HEK293T (cell line): ENCODE data around the gene HEG1.

Source experiments
- CTCF ChIA-PET: fragments of 350-600 bp; formaldehyde crosslinking; extraction: SDS; loops from one replicate; lab custom pipeline; 2021; ENCODE audit warnings: antibody characterized with exemption, inconsistent platforms; lab: Yijun Ruan, JAX
- POLR2A ChIA-PET: fragments of 350-600 bp; formaldehyde crosslinking; extraction: SDS; loops from one replicate; lab custom pipeline; 2020; ENCODE audit warnings: antibody characterized with exemption, inconsistent platforms; lab: Yijun Ruan, JAX
- DNase-seq: peaks from one replicate; pipeline ENCODE4 v3.0.0; 2012; ENCODE audit warnings: mixed read lengths; ENCODE audit errors: extremely low spot score
- ARNT ChIP-seq: fragments of 450-650 bp; IDR thresholded peaks from 2 replicates; pipeline ENCODE4 v1.6.1; 2017; ENCODE audit warnings: mild to moderate bottlenecking
- BHLHE40 ChIP-seq: fragments of 450-650 bp; IDR thresholded peaks from 2 replicates; pipeline ENCODE4 v1.6.1; 2016; ENCODE audit warnings: mild to moderate bottlenecking, moderate library complexity, borderline replicate concordance
- CTBP1 ChIP-seq: fragments of 450-650 bp; IDR thresholded peaks from 2 replicates; pipeline ENCODE4 v1.6.1; 2016; ENCODE audit warnings: borderline replicate concordance
- ELF4 ChIP-seq: fragments of 450-650 bp; IDR thresholded peaks from 2 replicates; pipeline ENCODE4 v1.6.1; 2017; ENCODE audit warnings: antibody characterized with exemption
- FOXA1 ChIP-seq: fragments of 450-650 bp; IDR thresholded peaks from 2 replicates; pipeline ENCODE4 v1.6.1; 2016; ENCODE audit warnings: mild to moderate bottlenecking
- FOXK2 ChIP-seq: fragments of 450-650 bp; IDR thresholded peaks from 2 replicates; pipeline ENCODE4 v1.6.1; 2016; ENCODE audit warnings: mild to moderate bottlenecking
- FOXM1 ChIP-seq: fragments of 450-650 bp; IDR thresholded peaks from 2 replicates; pipeline ENCODE4 v1.6.1; 2017; ENCODE audit warnings: mild to moderate bottlenecking, borderline replicate concordance
- HDGF ChIP-seq: fragments of 450-650 bp; IDR thresholded peaks from 2 replicates; pipeline ENCODE4 v1.6.1; 2017; ENCODE audit warnings: antibody characterized with exemption, borderline replicate concordance
- L3MBTL2 ChIP-seq: fragments of 450-650 bp; conservative IDR thresholded peaks from 2 replicates; pipeline ENCODE4 v1.6.1; 2016; ENCODE audit warnings: mild to moderate bottlenecking
- LEF1 ChIP-seq: fragments of 450-650 bp; IDR thresholded peaks from 2 replicates; pipeline ENCODE4 v1.6.1; 2017; ENCODE audit warnings: mild to moderate bottlenecking, borderline replicate concordance
- NFRKB ChIP-seq: fragments of 450-650 bp; IDR thresholded peaks from 2 replicates; pipeline ENCODE4 v1.6.1; 2016; ENCODE audit warnings: mild to moderate bottlenecking, moderate library complexity
- PKNOX1 ChIP-seq: fragments of 450-650 bp; IDR thresholded peaks from 2 replicates; pipeline ENCODE4 v1.6.1; 2016
- SP1 ChIP-seq: fragments of 450-650 bp; IDR thresholded peaks from 2 replicates; pipeline ENCODE4 v1.6.1; 2017
- SUZ12 ChIP-seq: fragments of 450-650 bp; IDR thresholded peaks from 2 replicates; pipeline ENCODE4 v1.6.1; 2016; ENCODE audit warnings: mild to moderate bottlenecking
- TARDBP ChIP-seq: fragments of 450-650 bp; IDR thresholded peaks from 2 replicates; pipeline ENCODE4 v1.6.1; 2016
- ZNF384 ChIP-seq: fragments of 450-650 bp; IDR thresholded peaks from 2 replicates; pipeline ENCODE4 v1.6.1; 2016

HEG1 gene

GRCh38 chr3:125019271-125019670, 36.5 kb downstream of the HEG1 start:
- ChIA-PET POLR2A (no interaction called here), CTCF (no interaction called here)
- TF ChIP-seq TARDBP = no peak
- TF ChIP-seq CTBP1 = no peak
- TF ChIP-seq ZNF384 = no peak
- TF ChIP-seq LEF1 = no peak
- TF ChIP-seq FOXM1 = no peak
- no peak for TF ChIP-seq L3MBTL2
- TF ChIP-seq BHLHE40 = no peak
- no peak for TF ChIP-seq NFRKB
- no peak for TF ChIP-seq FOXK2
- TF ChIP-seq ELF4 = no peak
- TF ChIP-seq FOXA1 = no peak
- no peak for TF ChIP-seq HDGF
- no peak for DNase-seq

- POLR2A ChIA-PET = no interaction called here
Observed at GRCh38 chr3:125017406-125017805, 38.4 kb downstream of the HEG1 start.

GRCh38 chr3:125014570-125015179, 41.1 kb downstream of the HEG1 start:
- POLR2A ChIA-PET = no interaction called here
- no peak for DNase-seq
- CTCF ChIA-PET = no interaction called here
- TF ChIP-seq ZNF384 (no peak), L3MBTL2 (no peak), SUZ12 (no peak), PKNOX1 (no peak), BHLHE40 (no peak), HDGF (no peak), CTBP1 (no peak), TARDBP (no peak), SP1 (no peak), FOXK2 (no peak)

More at GRCh38 chr3:125017406-125017805, 38.4 kb downstream of the HEG1 start:
- no peak for DNase-seq
- TF ChIP-seq CTBP1 (no peak), HDGF (no peak), PKNOX1 (no peak), BHLHE40 (no peak), SUZ12 (no peak), ZNF384 (no peak), ARNT (no peak), TARDBP (no peak), LEF1 (no peak), L3MBTL2 (no peak), FOXK2 (no peak), NFRKB (no peak), SP1 (no peak), FOXA1 (no peak), ELF4 (no peak), FOXM1 (no peak)
- CTCF ChIA-PET = no interaction called here

GRCh38 chr3:125013095-125013494, 42.7 kb downstream of the HEG1 start:
- TF ChIP-seq FOXA1 (no peak), FOXK2 (no peak), FOXM1 (no peak), SUZ12 (no peak), HDGF (no peak), ARNT (no peak), CTBP1 (no peak), BHLHE40 (no peak), ELF4 (no peak), L3MBTL2 (no peak)
- no peak for DNase-seq
- CTCF ChIA-PET = no interaction called here
- POLR2A ChIA-PET = no interaction called here

GRCh38 chr3:125011941-125012340, 43.9 kb downstream of the HEG1 start:
- DNase-seq = no peak
- TF ChIP-seq ZNF384 (no peak), PKNOX1 (no peak), FOXK2 (no peak), CTBP1 (no peak), TARDBP (no peak), ELF4 (no peak), SP1 (no peak), SUZ12 (no peak), FOXA1 (no peak), L3MBTL2 (no peak), LEF1 (no peak), BHLHE40 (no peak), ARNT (no peak), FOXM1 (no peak), NFRKB (no peak)
- ChIA-PET POLR2A (no interaction called here), CTCF (no interaction called here)

- CTCF ChIA-PET = no interaction called here
Observed at GRCh38 chr3:125010393-125010792, 45.4 kb downstream of the HEG1 start.

More at GRCh38 chr3:125010393-125010792, 45.4 kb downstream of the HEG1 start:
- POLR2A ChIA-PET = no interaction called here
- TF ChIP-seq FOXM1 = no peak
- TF ChIP-seq ARNT = no peak
- no peak for TF ChIP-seq SUZ12
- TF ChIP-seq L3MBTL2 = no peak
- TF ChIP-seq ZNF384 = no peak
- no peak for TF ChIP-seq SP1
- TF ChIP-seq HDGF = no peak
- no peak for TF ChIP-seq CTBP1
- TF ChIP-seq FOXA1 = no peak
- TF ChIP-seq LEF1 = no peak
- no peak for DNase-seq
